Gastrocnemius medialis (tissue), 4 donors: ENCODE data around the gene BICD1. TPM values are rescaled to one million over a fixed set of nuclear protein-coding genes. Genes with fewer than 3 reads are reported as not detected.

Experiments
- ATAC-seq, 2 donors: fragments of 150-250 bp; one replicate each; pipeline ENCODE4 v1.9.1; 2016
- DNase-seq, 2 donors: peaks; one replicate each; pipeline ENCODE4 v3.0.0-alpha.2; 2019
- H3K27ac ChIP-seq, 4 donors: fragments of 200-600 bp; sonication (generic); 1 replicate in 1 of 4; 2 replicates in 3 of 4; pipeline ENCODE4 v1.5.1; 2016 to 2018; ENCODE audit warnings: mild to moderate bottlenecking in 2 of 4, moderate library complexity in 1 of 4
- H3K27me3 ChIP-seq, 3 donors: fragments of 200-600 bp; sonication (generic) in 2 of 3; 1 replicate in 1 of 3; 2 replicates in 2 of 3; pipeline versions ENCODE4 v1.5.1 to v1.6.0; 2016 to 2019; ENCODE audit warnings: mild to moderate bottlenecking in 1 of 3, moderate library complexity in 1 of 3
- H3K36me3 ChIP-seq, 2 donors: fragments of 200-600 bp; sonication (generic) in 1 of 2; one replicate each; pipeline ENCODE4 v1.5.1; 2017 to 2018
- H3K4me1 ChIP-seq, 2 donors: fragments of 200-600 bp; sonication (generic) in 1 of 2; one replicate each; pipeline ENCODE4 v1.5.1; 2016 to 2017; ENCODE audit warnings: mild to moderate bottlenecking in 2 of 2
- H3K4me3 ChIP-seq, 4 donors: fragments of 200-600 bp; sonication (generic) in 3 of 4; 1 replicate in 1 of 4; 2 replicates in 3 of 4; pipeline ENCODE4 v1.5.1; 2016 to 2019; ENCODE audit warnings: mild to moderate bottlenecking in 2 of 4
- H3K9me3 ChIP-seq, 3 donors: fragments of 200-600 bp; sonication (generic) in 2 of 3; 1 replicate in 1 of 3; 2 replicates in 2 of 3; pipeline ENCODE4 v1.5.1; 2016 to 2019
- CTCF ChIP-seq, 5 experiments: fragments of 450-650 bp in 3 of 5; fragments of 200-600 bp in 2 of 5; sonication (generic) in 2 of 5; IDR thresholded peaks in 4 of 5; conservative IDR thresholded peaks in 1 of 5; 1 replicate in 4 of 5; 2 replicates in 1 of 5; pipeline ENCODE4 v1.5.1; 2016 to 2019; ENCODE audit warnings: antibody characterized with exemption in 5 of 5, mild to moderate bottlenecking in 3 of 5, moderate library complexity in 3 of 5
- POLR2A ChIP-seq, 2 donors: fragments of 450-650 bp; IDR thresholded peaks; one replicate each; pipeline ENCODE4 v1.6.1; 2017; ENCODE audit warnings: antibody characterized with exemption in 2 of 2, mild to moderate bottlenecking in 2 of 2, moderate library complexity in 2 of 2
- in situ Hi-C, 4 donors: fragments of 200-750 bp; cut with MboI; loops; one replicate each; pipeline versions ENCODE4 v1.15.0 to v1.8.0; 2017; ENCODE audit warnings: low sequenced_read_pairs in 4 of 4
- intact Hi-C: fragments of 100-400 bp; cut with DNase I; formaldehyde crosslinking; loops from one replicate; pipeline ENCODE4 v1.15.1; 2023; ENCODE audit warnings: low total_unique reads
- total RNA-seq, 4 donors: library from RNA; depleted of rRNA; stranded (reverse); fragments of >200 nt; gene quantifications; one replicate each; pipeline versions ENCODE4 v1.1.0 to v1.2.3, GENCODE V29; 2016

The BICD1 gene
- total RNA-seq, 4 donors from 2014 or later: 1.4 to 2.3 (median 2.0) TPM

GRCh38 chr12:32367381-32367780, 260.7 kb downstream of the BICD1 start:
- no peak overlapping the region for H3K27ac ChIP-seq
- no peaks in the 10 kb centered on the region for H3K36me3 ChIP-seq
- DNase-seq: no peak
- intact Hi-C loops (loop anchor here (5.0 to 10.0 kb wide), 2 partner anchors 35 to 87 kb away; no protein-coding TSS in a partner anchor), in situ Hi-C loops (loop anchor here in 3 of 4 donors (5.0 to 25.0 kb wide), 5 partner anchors 85 to 1645 kb away; partner anchors contain the start of gene ALG10 (in 1 of the 3))
- H3K4me1 ChIP-seq: no peaks in the 10 kb centered on the region
- no peaks in the 10 kb centered on the region for H3K9me3 ChIP-seq
- H3K4me3 ChIP-seq: no peak overlapping the region
- no peak for TF ChIP-seq POLR2A (IDR thresholded peaks at IDR 0.05)
- TF ChIP-seq CTCF (IDR thresholded peaks at IDR 0.05 in 4 of 5, conservative IDR thresholded peaks at IDR 0.05 in 1 of 5): no peak
- H3K27me3 ChIP-seq: no peaks in the 10 kb centered on the region
- no peak for ATAC-seq

GRCh38 chr12:32369202-32369601, 262.6 kb downstream of the BICD1 start:
- Histone ChIP-seq H3K36me3 (no peaks in the 10 kb centered on the region), H3K27ac (no peak overlapping the region), H3K4me1 (no peaks in the 10 kb centered on the region), H3K9me3 (no peaks in the 10 kb centered on the region), H3K27me3 (no peaks in the 10 kb centered on the region), H3K4me3 (no peak overlapping the region)
- intact Hi-C loops (loop anchor here (5.0 to 10.0 kb wide), 2 partner anchors 33 to 86 kb away; no protein-coding TSS in a partner anchor), in situ Hi-C loops (loop anchor here in 3 of 4 donors (5.0 to 25.0 kb wide), 5 partner anchors 83 to 1643 kb away; partner anchors contain the start of gene ALG10 (in 1 of the 3))
- TF ChIP-seq POLR2A (IDR thresholded peaks at IDR 0.05) (no peak), CTCF (IDR thresholded peaks at IDR 0.05 in 4 of 5, conservative IDR thresholded peaks at IDR 0.05 in 1 of 5) (no peak)
- ATAC-seq: no peak
- no peak for DNase-seq

GRCh38 chr12:32377344-32378055, 270.9 kb downstream of the BICD1 start:
- TF ChIP-seq POLR2A (IDR thresholded peaks at IDR 0.05): no peak
- Histone ChIP-seq H3K9me3 (no peaks in the 10 kb centered on the region), H3K4me1 (no peaks in the 10 kb centered on the region), H3K4me3 (no peak overlapping the region), H3K27me3 (no peaks in the 10 kb centered on the region), H3K36me3 (no peaks in the 10 kb centered on the region), H3K27ac (no peak overlapping the region)
- intact Hi-C loops (no loop called here), in situ Hi-C loops (loop anchor here in 1 of 4 donors (10.0 kb wide), 1 partner anchor 297 kb away; the partner anchor contains the start of gene DNM1L)
- ATAC-seq (no peak), DNase-seq (no peak)

- intact Hi-C loops (no loop called here), in situ Hi-C loops (loop anchor here in 1 of 4 donors (10.0 kb wide), 1 partner anchor 296 kb away; the partner anchor contains the start of gene DNM1L)
- no peak for TF ChIP-seq POLR2A (IDR thresholded peaks at IDR 0.05)
- TF ChIP-seq CTCF (IDR thresholded peaks at IDR 0.05 in 4 of 5, conservative IDR thresholded peaks at IDR 0.05 in 1 of 5): no peak
- no peak for ATAC-seq
- no peak overlapping the region for H3K4me3 ChIP-seq
- no peaks in the 10 kb centered on the region for H3K4me1 ChIP-seq
- no peak for DNase-seq
- H3K27me3 ChIP-seq: no peaks in the 10 kb centered on the region
- no peaks in the 10 kb centered on the region for H3K9me3 ChIP-seq
- H3K36me3 ChIP-seq: no peaks in the 10 kb centered on the region
- no peak overlapping the region for H3K27ac ChIP-seq
Observed at GRCh38 chr12:32379213-32379612, 272.6 kb downstream of the BICD1 start.

- Histone ChIP-seq H3K4me3 (no peak overlapping the region), H3K27ac (no peak overlapping the region), H3K4me1 (no peaks in the 10 kb centered on the region), H3K27me3 (no peaks in the 10 kb centered on the region), H3K36me3 (no peaks in the 10 kb centered on the region), H3K9me3 (no peaks in the 10 kb centered on the region)
- DNase-seq: no peak
- TF ChIP-seq POLR2A (IDR thresholded peaks at IDR 0.05): no peak
- no peak for TF ChIP-seq CTCF (IDR thresholded peaks at IDR 0.05 in 4 of 5, conservative IDR thresholded peaks at IDR 0.05 in 1 of 5)
- intact Hi-C loops: no loop called here
- no peak for ATAC-seq
- in situ Hi-C loops: loop anchor here in 1 of 4 donors (10.0 kb wide), 1 partner anchor 295 kb away; the partner anchor contains the start of gene DNM1L
Observed at GRCh38 chr12:32379667-32380066, 273.0 kb downstream of the BICD1 start.
